Measurements from ENCODE around the gene SPINT3. TPM values are rescaled to one million over a fixed set of nuclear protein-coding genes. Genes with fewer than 3 reads are reported as not detected.

The SPINT3 gene
- polyA plus RNA-seq, 2 of the 4 experiments (the other 2 are of a cell fraction), result not detected

DNA sequence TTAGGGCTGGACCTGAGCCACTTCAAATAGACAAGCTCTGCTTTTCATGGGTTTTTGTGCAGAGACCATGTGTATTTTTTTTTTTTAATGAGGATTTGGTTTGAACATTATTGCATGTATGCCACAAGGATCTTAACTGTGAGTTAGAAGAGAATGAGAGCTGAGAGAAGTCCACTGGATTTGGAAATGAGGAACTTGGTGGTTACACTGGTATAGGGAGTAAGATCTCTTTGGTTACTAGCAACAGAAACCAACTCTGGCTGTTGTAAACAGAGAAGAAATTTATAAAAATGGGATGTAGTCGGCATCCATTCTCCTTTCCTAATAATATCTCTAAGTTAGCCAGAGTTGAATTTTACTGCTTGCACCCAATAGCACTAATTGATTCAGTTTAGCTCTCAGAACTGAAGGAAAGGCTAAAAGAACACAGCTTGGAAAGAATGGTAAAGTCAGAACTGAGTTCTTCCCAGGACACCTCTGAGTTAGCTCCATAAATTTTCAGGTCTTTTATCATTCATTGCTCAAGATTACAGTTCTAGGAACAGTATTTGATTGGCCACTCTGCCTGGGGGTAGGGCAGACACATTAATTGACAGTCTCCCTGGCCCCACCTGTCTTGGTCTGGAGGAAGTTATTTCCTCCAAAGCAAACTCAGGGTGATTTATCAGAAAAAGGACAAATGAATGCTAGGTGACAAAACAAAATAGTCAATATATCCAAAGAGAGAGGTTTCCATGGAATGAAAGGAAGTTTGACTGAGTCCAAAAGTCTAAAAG, 49.7 kb downstream of the SPINT3 start:
- H3K4me1 ChIP-seq, result peaks cover 8% of the 10 kb centered on the region; the same call in 2 of the 3 replicates
- POLR2A ChIA-PET, result no interaction called here
- DNase-seq (ENCODE audit: low read depth in 1 of 2, low spot score in 1 of 2) (no peak), ATAC-seq (no peak), FAIRE-seq (no peak)
- no peak overlapping the region for H3K27ac ChIP-seq
- no peak overlapping the region for H3K4me3 ChIP-seq
- H3K4me2 ChIP-seq, result no peak overlapping the region
- WGBS (ENCODE audit: missing lambda C conversion rate), result 7% methylated on average over 1 of the region's 1 CpG
- CTCF ChIA-PET, result interaction anchor here (0.6 to 7.4 kb wide), 9 partner anchors 11 to 305 kb away, joined by 3 to 33 read pairs (median 3); no protein-coding TSS in a partner anchor
- no peaks in the 10 kb centered on the region for H3K9me3 ChIP-seq
- no peak for TF ChIP-seq TP53 (CRISPR knock-in tag; IDR thresholded peaks at IDR 0.05)
- no peak for TF ChIP-seq NFE2L2 (conservative IDR thresholded peaks at IDR 0.05; ENCODE audit: low read length)
- TF ChIP-seq KDM1A (IDR thresholded peaks at IDR 0.05; ENCODE audit: low read depth), result no peak
- TF ChIP-seq RAD21 (conservative IDR thresholded peaks at IDR 0.05 in 1 of 2, IDR thresholded peaks at IDR 0.05 in 1 of 2), result no peak
- no peak for TF ChIP-seq GATA3 (IDR thresholded peaks at IDR 0.05; ENCODE audit: borderline replicate concordance)
- TF ChIP-seq, protein P1, sequence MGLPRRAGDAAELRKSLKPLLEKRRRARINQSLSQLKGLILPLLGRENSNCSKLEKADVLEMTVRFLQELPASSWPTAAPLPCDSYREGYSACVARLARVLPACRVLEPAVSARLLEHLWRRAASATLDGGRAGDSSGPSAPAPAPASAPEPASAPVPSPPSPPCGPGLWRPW (IDR thresholded peaks at IDR 0.05), result no peak
- no peak for TF ChIP-seq EP300 (IDR thresholded peaks at IDR 0.05)
- TF ChIP-seq ZC3H11A (IDR thresholded peaks at IDR 0.05), result no peak
- no peak for TF ChIP-seq EHMT2 (IDR thresholded peaks at IDR 0.05; ENCODE audit: low read depth)
- no peak for TF ChIP-seq MAFK (IDR thresholded peaks at IDR 0.05; ENCODE audit: partially characterized antibody)
- no peak for TF ChIP-seq NPAS2 (CRISPR knock-in tag; IDR thresholded peaks at IDR 0.05; ENCODE audit: borderline replicate concordance)
- TF ChIP-seq TFCP2L1 (CRISPR knock-in tag; IDR thresholded peaks at IDR 0.05), result no peak
- TF ChIP-seq JUNB (IDR thresholded peaks at IDR 0.05), result no peak
- TF ChIP-seq, protein P2, sequence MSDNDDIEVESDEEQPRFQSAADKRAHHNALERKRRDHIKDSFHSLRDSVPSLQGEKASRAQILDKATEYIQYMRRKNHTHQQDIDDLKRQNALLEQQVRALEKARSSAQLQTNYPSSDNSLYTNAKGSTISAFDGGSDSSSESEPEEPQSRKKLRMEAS (IDR thresholded peaks at IDR 0.05), result no peak
- no peak for TF ChIP-seq FOSB (CRISPR knock-in tag; IDR thresholded peaks at IDR 0.05)
- no peak for TF ChIP-seq CHD2 (IDR thresholded peaks at IDR 0.05; ENCODE audit: low read length, partially characterized antibody)
- TF ChIP-seq, protein P3, sequence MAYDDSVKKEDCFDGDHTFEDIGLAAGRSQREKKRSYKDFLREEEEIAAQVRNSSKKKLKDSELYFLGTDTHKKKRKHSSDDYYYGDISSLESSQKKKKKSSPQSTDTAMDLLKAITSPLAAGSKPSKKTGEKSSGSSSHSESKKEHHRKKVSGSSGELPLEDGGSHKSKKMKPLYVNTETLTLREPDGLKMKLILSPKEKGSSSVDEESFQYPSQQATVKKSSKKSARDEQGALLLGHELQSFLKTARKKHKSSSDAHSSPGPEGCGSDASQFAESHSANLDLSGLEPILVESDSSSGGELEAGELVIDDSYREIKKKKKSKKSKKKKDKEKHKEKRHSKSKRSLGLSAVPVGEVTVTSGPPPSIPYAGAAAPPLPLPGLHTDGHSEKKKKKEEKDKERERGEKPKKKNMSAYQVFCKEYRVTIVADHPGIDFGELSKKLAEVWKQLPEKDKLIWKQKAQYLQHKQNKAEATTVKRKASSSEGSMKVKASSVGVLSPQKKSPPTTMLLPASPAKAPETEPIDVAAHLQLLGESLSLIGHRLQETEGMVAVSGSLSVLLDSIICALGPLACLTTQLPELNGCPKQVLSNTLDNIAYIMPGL (CRISPR knock-in tag; IDR thresholded peaks at IDR 0.05; ENCODE audit: borderline replicate concordance), result no peak

DNA sequence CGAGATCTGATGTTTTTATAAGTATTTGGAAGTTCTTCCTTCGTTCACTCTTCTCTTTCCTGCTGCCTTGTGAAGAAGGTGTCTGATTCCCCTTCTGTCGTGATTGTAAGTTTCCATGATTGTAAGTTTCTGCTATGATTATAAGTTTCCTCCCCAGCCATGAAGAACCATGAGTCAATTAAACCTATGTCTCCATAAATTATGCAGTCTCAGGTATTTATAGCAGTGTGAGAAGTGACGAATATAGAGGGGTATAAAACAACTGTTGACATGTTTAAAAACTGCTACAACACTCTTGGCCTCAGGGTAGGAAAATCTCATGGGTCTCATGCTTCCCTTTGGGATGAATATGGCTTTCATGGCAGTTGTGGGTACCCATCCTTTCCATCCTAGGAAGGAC, 51.7 kb downstream of the SPINT3 start:
- POLR2A ChIA-PET, result no interaction called here
- TF ChIP-seq, protein P4, sequence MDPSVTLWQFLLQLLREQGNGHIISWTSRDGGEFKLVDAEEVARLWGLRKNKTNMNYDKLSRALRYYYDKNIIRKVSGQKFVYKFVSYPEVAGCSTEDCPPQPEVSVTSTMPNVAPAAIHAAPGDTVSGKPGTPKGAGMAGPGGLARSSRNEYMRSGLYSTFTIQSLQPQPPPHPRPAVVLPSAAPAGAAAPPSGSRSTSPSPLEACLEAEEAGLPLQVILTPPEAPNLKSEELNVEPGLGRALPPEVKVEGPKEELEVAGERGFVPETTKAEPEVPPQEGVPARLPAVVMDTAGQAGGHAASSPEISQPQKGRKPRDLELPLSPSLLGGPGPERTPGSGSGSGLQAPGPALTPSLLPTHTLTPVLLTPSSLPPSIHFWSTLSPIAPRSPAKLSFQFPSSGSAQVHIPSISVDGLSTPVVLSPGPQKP (IDR thresholded peaks at IDR 0.05; ENCODE audit: low read depth, low read length), result no peak
- no peak for TF ChIP-seq TFCP2L1 (CRISPR knock-in tag; IDR thresholded peaks at IDR 0.05)
- TF ChIP-seq JUNB (IDR thresholded peaks at IDR 0.05), result no peak
- TF ChIP-seq CBX2 (IDR thresholded peaks at IDR 0.05; ENCODE audit: borderline replicate concordance, low read depth), result no peak
- no peak for TF ChIP-seq ZC3H11A (IDR thresholded peaks at IDR 0.05)
- TF ChIP-seq, protein P2 (IDR thresholded peaks at IDR 0.05), result no peak
- CTCF ChIA-PET, result interaction anchor here (1.0 to 7.4 kb wide), 7 partner anchors 12 to 307 kb away, joined by 3 to 33 read pairs (median 3); no protein-coding TSS in a partner anchor
- ATAC-seq (no peak), FAIRE-seq (no peak), DNase-seq (ENCODE audit: low read depth in 1 of 2, low spot score in 1 of 2) (no peak)
- H3K9me3 ChIP-seq, result no peaks in the 10 kb centered on the region
- WGBS (ENCODE audit: missing lambda C conversion rate), result 3% methylated on average over 4 of the region's 4 CpGs
- H3K27ac ChIP-seq, result no peak overlapping the region
- H3K4me3 ChIP-seq, result no peak overlapping the region
- H3K4me2 ChIP-seq, result no peak overlapping the region
- no peaks in the 10 kb centered on the region for H3K4me1 ChIP-seq

Data from A549 (cell line).